Adipocyte (in vitro differentiated cells): ENCODE measurements around the gene ALG1.

Experiments used
- DNase-seq: peaks from one replicate; pipeline ENCODE4 v3.0.0-alpha.2; 2015; ENCODE audit warnings: low read depth
- H3K27me3 ChIP-seq: replicated peaks from 2 replicates; pipeline ENCODE4 v1.7.0; 2013; ENCODE audit warnings: mild to moderate bottlenecking, low read length, moderate library complexity; ENCODE audit not compliant: control insufficient read depth, insufficient read depth
- H3K36me3 ChIP-seq: 2 replicates; pipeline ENCODE4 v1.7.0; 2013; ENCODE audit warnings: low read length, mild to moderate bottlenecking, moderate library complexity; ENCODE audit not compliant: control insufficient read depth, insufficient read depth, severe bottlenecking
- H3K4me1 ChIP-seq: 2 replicates; pipeline ENCODE4 v1.7.0; 2013; ENCODE audit warnings: mild to moderate bottlenecking, low read length, moderate library complexity; ENCODE audit not compliant: control insufficient read depth, insufficient read depth
- H3K4me3 ChIP-seq: 2 replicates; pipeline ENCODE4 v1.7.0; 2013; ENCODE audit warnings: mild to moderate bottlenecking, low read length, moderate library complexity
- H3K9ac ChIP-seq: 2 replicates; pipeline ENCODE4 v1.7.0; 2013; ENCODE audit warnings: mild to moderate bottlenecking, low read length, moderate library complexity
- H3K9me3 ChIP-seq: 2 replicates; pipeline ENCODE4 v1.7.0; 2013; ENCODE audit warnings: mild to moderate bottlenecking, low read length, moderate library complexity; ENCODE audit not compliant: control insufficient read depth

ALG1 gene

GRCh38 chr16:5046914-5047313 lies 24.7 kb upstream of the ALG1 start:
- H3K27me3 ChIP-seq = peaks cover 23% of the 10 kb centered on the region
- no peaks in the 10 kb centered on the region for H3K4me1 ChIP-seq
- DNase-seq = no peak
- no peaks in the 10 kb centered on the region for H3K36me3 ChIP-seq
- H3K4me3 ChIP-seq = no peak overlapping the region
- H3K9ac ChIP-seq = no peak overlapping the region
- peaks cover 15% of the 10 kb centered on the region for H3K9me3 ChIP-seq

GRCh38 chr16:5054876-5055865 lies 16.5 kb upstream of the ALG1 start:
- Histone ChIP-seq H3K4me3 (no peak overlapping the region), H3K9me3 (peaks cover 7% of the 10 kb centered on the region), H3K27me3 (peaks cover 20% of the 10 kb centered on the region), H3K9ac (no peak overlapping the region), H3K36me3 (no peaks in the 10 kb centered on the region), H3K4me1 (no peaks in the 10 kb centered on the region)
- no peak for DNase-seq

GRCh38 chr16:5056352-5056751 lies 15.3 kb upstream of the ALG1 start:
- H3K9me3 ChIP-seq = no peaks in the 10 kb centered on the region
- no peak overlapping the region for H3K9ac ChIP-seq
- peaks cover 12% of the 10 kb centered on the region for H3K27me3 ChIP-seq
- H3K4me1 ChIP-seq = no peaks in the 10 kb centered on the region
- no peak overlapping the region for H3K4me3 ChIP-seq
- DNase-seq = no peak
- H3K36me3 ChIP-seq = no peaks in the 10 kb centered on the region

- Histone ChIP-seq H3K4me3 (no peak overlapping the region), H3K4me1 (no peaks in the 10 kb centered on the region)
- no peak for DNase-seq
Observed at GRCh38 chr16:5058476-5058875, 13.2 kb upstream of the ALG1 start.

GRCh38 chr16:5059386-5060072 lies 12.1 kb upstream of the ALG1 start:
- H3K9ac ChIP-seq = no peak overlapping the region
- H3K4me3 ChIP-seq = no peak overlapping the region
- H3K9me3 ChIP-seq = no peaks in the 10 kb centered on the region
- no peaks in the 10 kb centered on the region for H3K36me3 ChIP-seq
- H3K4me1 ChIP-seq = no peaks in the 10 kb centered on the region
- no peak for DNase-seq
- peaks cover 36% of the 10 kb centered on the region for H3K27me3 ChIP-seq

More at GRCh38 chr16:5058476-5058875, 13.2 kb upstream of the ALG1 start:
- H3K9ac ChIP-seq = no peak overlapping the region
- no peaks in the 10 kb centered on the region for H3K9me3 ChIP-seq
- peaks cover 29% of the 10 kb centered on the region for H3K27me3 ChIP-seq
- no peaks in the 10 kb centered on the region for H3K36me3 ChIP-seq

GRCh38 chr16:5060073-5060641 lies 11.5 kb upstream of the ALG1 start:
- Histone ChIP-seq H3K4me1 (no peaks in the 10 kb centered on the region), H3K4me3 (no peak overlapping the region), H3K9me3 (no peaks in the 10 kb centered on the region), H3K9ac (no peak overlapping the region), H3K36me3 (no peaks in the 10 kb centered on the region), H3K27me3 (peaks cover 40% of the 10 kb centered on the region)
- DNase-seq = no peak

GRCh38 chr16:5062051-5062450 lies 9.6 kb upstream of the ALG1 start:
- Histone ChIP-seq H3K9ac (no peak overlapping the region), H3K4me1 (peaks cover 5% of the 10 kb centered on the region), H3K36me3 (no peaks in the 10 kb centered on the region), H3K27me3 (peaks cover 38% of the 10 kb centered on the region), H3K4me3 (no peak overlapping the region), H3K9me3 (no peaks in the 10 kb centered on the region)
- DNase-seq = no peak

GRCh38 chr16:5062790-5063765 lies 8.6 kb upstream of the ALG1 start:
- no peak for DNase-seq
- no peak overlapping the region for H3K9ac ChIP-seq

GRCh38 chr16:5064915-5065314 lies 6.7 kb upstream of the ALG1 start:
- H3K4me3 ChIP-seq = no peak overlapping the region
- peaks cover 39% of the 10 kb centered on the region for H3K27me3 ChIP-seq
- H3K9ac ChIP-seq = no peak overlapping the region
- peaks cover 5% of the 10 kb centered on the region for H3K4me1 ChIP-seq
- H3K9me3 ChIP-seq = no peaks in the 10 kb centered on the region
- no peak for DNase-seq
- H3K36me3 ChIP-seq = no peaks in the 10 kb centered on the region

More at GRCh38 chr16:5062790-5063765, 8.6 kb upstream of the ALG1 start:
- H3K36me3 ChIP-seq = no peaks in the 10 kb centered on the region
- H3K9me3 ChIP-seq = no peaks in the 10 kb centered on the region
- peaks cover 41% of the 10 kb centered on the region for H3K27me3 ChIP-seq
- peaks cover 5% of the 10 kb centered on the region for H3K4me1 ChIP-seq
- H3K4me3 ChIP-seq = no peak overlapping the region

GRCh38 chr16:5065326-5065725 lies 6.3 kb upstream of the ALG1 start:
- H3K4me3 ChIP-seq = peak overlapping the region; percentile 8
- H3K4me1 ChIP-seq = peaks cover 5% of the 10 kb centered on the region
- peaks cover 37% of the 10 kb centered on the region for H3K27me3 ChIP-seq
- no peaks in the 10 kb centered on the region for H3K9me3 ChIP-seq
- no peak for DNase-seq
- no peaks in the 10 kb centered on the region for H3K36me3 ChIP-seq
- H3K9ac ChIP-seq = no peak overlapping the region
